ENCODE measurements around the gene ZNF385B.

DNA sequence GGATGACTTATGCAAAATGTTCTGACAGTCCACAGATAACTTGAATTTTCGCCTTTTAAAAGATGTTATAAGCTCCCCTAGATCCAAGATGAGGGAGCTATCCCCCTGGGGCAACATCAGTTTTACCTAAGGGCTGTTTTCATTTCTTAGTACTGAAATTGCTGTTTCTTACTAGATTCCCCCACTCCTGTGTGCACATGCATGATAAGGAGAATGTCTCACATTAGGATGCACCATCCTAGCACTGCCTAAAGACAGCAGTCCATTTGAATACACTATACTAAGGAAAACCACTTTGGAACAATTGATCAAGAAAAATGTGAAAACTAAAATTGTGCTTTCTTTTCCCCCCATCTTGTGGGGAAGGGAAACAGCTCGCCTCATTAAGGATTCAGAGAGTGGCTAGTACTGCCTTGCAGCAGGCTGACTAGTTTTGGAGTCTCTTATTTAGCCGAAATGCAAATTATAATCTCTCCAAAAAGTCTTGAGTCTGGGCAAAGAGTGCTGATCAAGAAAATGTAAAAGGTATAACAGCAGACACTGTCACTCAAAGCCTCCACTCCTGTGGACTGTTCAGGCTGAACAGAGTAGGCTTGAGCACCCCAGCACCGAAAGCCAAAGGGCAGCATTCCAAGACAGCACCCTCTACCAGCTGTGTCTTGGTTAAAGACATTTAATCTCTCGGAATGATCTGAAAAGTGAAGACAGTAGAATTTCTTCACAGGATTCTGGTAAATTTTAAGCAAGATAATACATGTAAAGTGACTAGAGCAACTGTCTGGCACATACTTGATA lies 65.0 kb downstream of the ZNF385B start:
- TF ChIP-seq, protein P1, sequence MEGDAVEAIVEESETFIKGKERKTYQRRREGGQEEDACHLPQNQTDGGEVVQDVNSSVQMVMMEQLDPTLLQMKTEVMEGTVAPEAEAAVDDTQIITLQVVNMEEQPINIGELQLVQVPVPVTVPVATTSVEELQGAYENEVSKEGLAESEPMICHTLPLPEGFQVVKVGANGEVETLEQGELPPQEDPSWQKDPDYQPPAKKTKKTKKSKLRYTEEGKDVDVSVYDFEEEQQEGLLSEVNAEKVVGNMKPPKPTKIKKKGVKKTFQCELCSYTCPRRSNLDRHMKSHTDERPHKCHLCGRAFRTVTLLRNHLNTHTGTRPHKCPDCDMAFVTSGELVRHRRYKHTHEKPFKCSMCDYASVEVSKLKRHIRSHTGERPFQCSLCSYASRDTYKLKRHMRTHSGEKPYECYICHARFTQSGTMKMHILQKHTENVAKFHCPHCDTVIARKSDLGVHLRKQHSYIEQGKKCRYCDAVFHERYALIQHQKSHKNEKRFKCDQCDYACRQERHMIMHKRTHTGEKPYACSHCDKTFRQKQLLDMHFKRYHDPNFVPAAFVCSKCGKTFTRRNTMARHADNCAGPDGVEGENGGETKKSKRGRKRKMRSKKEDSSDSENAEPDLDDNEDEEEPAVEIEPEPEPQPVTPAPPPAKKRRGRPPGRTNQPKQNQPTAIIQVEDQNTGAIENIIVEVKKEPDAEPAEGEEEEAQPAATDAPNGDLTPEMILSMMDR (IDR thresholded peaks at IDR 0.05) = no peak
- no peak for TF ChIP-seq POLR2A (IDR thresholded peaks at IDR 0.05)

Measured in body of pancreas (tissue), 4 donors.